Vagina (tissue), 2 donors: ENCODE data around the gene ACP7.

Experiments used
- CTCF ChIP-seq, 3 experiments: fragments of 450-650 bp in 2 of 3; fragments of 200-600 bp in 1 of 3; sonication (generic) in 1 of 3; IDR thresholded peaks; one replicate each; pipeline ENCODE4 v1.5.1; 2017 to 2019; ENCODE audit warnings: antibody characterized with exemption in 3 of 3, mild to moderate bottlenecking in 2 of 3, moderate library complexity in 2 of 3
- POLR2A ChIP-seq, 2 donors: fragments of 450-650 bp; IDR thresholded peaks; one replicate each; pipeline ENCODE4 v1.6.1; 2017; ENCODE audit warnings: antibody characterized with exemption in 2 of 2, mild to moderate bottlenecking in 2 of 2, moderate library complexity in 2 of 2

- TF ChIP-seq CTCF (IDR thresholded peaks at IDR 0.05), result no peak
- TF ChIP-seq POLR2A (IDR thresholded peaks at IDR 0.05), result no peak
These were observed 3.7 kb upstream of the ACP7 start for GRCh38 chr19:39080431-39080830.
